HUES48 (cell line): ENCODE measurements around the gene CTCF.
"Not testable (repeated sequence)": the region's sequence is repeated elsewhere in the genome, so short reads cannot be mapped to it uniquely, and the experiment has no call there.

Experiments
- H3K27ac ChIP-seq: one replicate; pipeline ENCODE4 v1.7.0; 2013; ENCODE audit warnings: low read depth, low read length, inconsistent platforms
- H3K27me3 ChIP-seq: 2 replicates; pipeline ENCODE4 v1.6.1; 2013; ENCODE audit warnings: mild to moderate bottlenecking, low read length; ENCODE audit not compliant: control insufficient read depth, insufficient read depth
- H3K36me3 ChIP-seq: 2 replicates; pipeline ENCODE4 v1.6.1; 2013; ENCODE audit warnings: low read length; ENCODE audit not compliant: control insufficient read depth, insufficient read depth
- H3K4me1 ChIP-seq: 2 replicates; pipeline ENCODE4 v1.6.1; 2013; ENCODE audit warnings: mild to moderate bottlenecking, low read length; ENCODE audit not compliant: control insufficient read depth, insufficient read depth
- H3K4me3 ChIP-seq: 2 replicates; pipeline ENCODE4 v1.5.1; 2013; ENCODE audit warnings: mild to moderate bottlenecking, low read depth, low read length
- H3K9ac ChIP-seq: 2 replicates; pipeline ENCODE4 v1.6.1; 2013; ENCODE audit warnings: mild to moderate bottlenecking, low read depth, low read length, moderate library complexity
- H3K9me3 ChIP-seq: 2 replicates; pipeline ENCODE4 v1.6.1; 2013; ENCODE audit warnings: low read length; ENCODE audit not compliant: control insufficient read depth, insufficient read depth

Gene CTCF, protein sequence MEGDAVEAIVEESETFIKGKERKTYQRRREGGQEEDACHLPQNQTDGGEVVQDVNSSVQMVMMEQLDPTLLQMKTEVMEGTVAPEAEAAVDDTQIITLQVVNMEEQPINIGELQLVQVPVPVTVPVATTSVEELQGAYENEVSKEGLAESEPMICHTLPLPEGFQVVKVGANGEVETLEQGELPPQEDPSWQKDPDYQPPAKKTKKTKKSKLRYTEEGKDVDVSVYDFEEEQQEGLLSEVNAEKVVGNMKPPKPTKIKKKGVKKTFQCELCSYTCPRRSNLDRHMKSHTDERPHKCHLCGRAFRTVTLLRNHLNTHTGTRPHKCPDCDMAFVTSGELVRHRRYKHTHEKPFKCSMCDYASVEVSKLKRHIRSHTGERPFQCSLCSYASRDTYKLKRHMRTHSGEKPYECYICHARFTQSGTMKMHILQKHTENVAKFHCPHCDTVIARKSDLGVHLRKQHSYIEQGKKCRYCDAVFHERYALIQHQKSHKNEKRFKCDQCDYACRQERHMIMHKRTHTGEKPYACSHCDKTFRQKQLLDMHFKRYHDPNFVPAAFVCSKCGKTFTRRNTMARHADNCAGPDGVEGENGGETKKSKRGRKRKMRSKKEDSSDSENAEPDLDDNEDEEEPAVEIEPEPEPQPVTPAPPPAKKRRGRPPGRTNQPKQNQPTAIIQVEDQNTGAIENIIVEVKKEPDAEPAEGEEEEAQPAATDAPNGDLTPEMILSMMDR

DNA sequence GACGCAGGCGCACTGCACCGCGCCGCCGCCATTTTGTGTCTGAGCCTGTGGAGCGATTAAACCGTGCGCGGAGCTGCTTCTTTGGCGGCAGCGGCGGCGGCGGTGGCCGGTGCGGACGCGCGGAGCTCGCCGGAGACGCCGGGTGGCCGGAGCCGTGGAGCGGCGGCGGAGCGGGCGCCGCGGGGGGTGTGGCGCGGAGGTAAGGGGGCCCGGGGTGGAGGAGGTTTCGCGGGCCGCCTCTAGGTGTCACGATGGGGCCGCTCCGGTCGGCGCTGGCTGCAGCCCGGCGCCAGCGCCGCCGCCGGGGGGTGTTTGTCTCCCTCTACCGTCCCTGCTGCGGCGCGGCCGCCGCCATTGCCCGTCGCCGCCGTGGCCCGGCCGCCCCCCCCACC lies at the start of gene CTCF:
Gene CTCF, plus strand, starts transcription at position 1 of the 392 bp plus-strand sequence. CDS start 48,307 bp downstream, outside the sequence.
- peaks cover 13% of the 10 kb centered on the region for H3K4me1 ChIP-seq
- peak within 1 kb of the TSS; percentile 100 for H3K27ac ChIP-seq
- no peaks in the 10 kb centered on the region for H3K27me3 ChIP-seq
- no peaks in the 10 kb centered on the region for H3K9me3 ChIP-seq
- peak within 1 kb of the TSS; percentile 95 for H3K4me3 ChIP-seq
- 0 out of 2 replicates have a peak, but pooled peaks cover 3% of the 10 kb centered on the region for H3K36me3 ChIP-seq
- H3K9ac ChIP-seq = peak within 1 kb of the TSS; percentile 100

DNA sequence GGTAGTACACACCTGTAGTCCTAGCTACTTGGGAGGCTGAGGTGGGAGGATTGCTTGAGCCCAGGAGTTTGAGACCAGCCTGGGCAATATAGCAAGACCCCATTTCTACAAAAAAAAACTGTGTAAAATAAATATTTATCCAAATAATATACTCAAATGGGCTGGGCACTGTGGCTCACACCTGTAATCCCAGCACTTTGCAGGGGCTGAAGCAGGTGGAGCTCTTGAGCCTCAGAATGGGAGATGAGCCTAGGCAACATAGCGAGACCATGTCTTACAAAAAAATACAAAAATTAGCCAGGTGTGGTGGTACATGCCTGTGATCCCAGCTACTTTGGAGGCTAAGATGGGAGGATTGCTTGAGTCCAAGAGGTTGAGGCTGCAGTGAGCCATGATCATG lies 48.4 kb upstream of the CTCF start:
- not testable (repeated sequence) for H3K27me3 ChIP-seq, H3K9me3 ChIP-seq, H3K4me3 ChIP-seq, H3K27ac ChIP-seq, H3K9ac ChIP-seq, H3K4me1 ChIP-seq, H3K36me3 ChIP-seq

- H3K36me3 ChIP-seq = no peaks in the 10 kb centered on the region
- H3K4me1 ChIP-seq = no peaks in the 10 kb centered on the region
- no peaks in the 10 kb centered on the region for H3K9me3 ChIP-seq
- H3K4me3 ChIP-seq = no peak overlapping the region
- no peak overlapping the region for H3K27ac ChIP-seq
- H3K9ac ChIP-seq = no peak overlapping the region
- peaks cover 7% of the 10 kb centered on the region for H3K27me3 ChIP-seq
Measured at GRCh38 chr16:67514382-67514828, 47.9 kb upstream of the CTCF start.

GRCh38 chr16:67516296-67517154 lies 45.8 kb upstream of the CTCF start:
- H3K27me3 ChIP-seq = peaks cover 9% of the 10 kb centered on the region
- no peak overlapping the region for H3K27ac ChIP-seq
- no peak overlapping the region for H3K4me3 ChIP-seq
- no peaks in the 10 kb centered on the region for H3K9me3 ChIP-seq
- H3K36me3 ChIP-seq = no peaks in the 10 kb centered on the region
- no peak overlapping the region for H3K9ac ChIP-seq
- H3K4me1 ChIP-seq = no peaks in the 10 kb centered on the region

- no peak overlapping the region for H3K27ac ChIP-seq
- H3K9me3 ChIP-seq = no peaks in the 10 kb centered on the region
- no peaks in the 10 kb centered on the region for H3K36me3 ChIP-seq
- H3K4me3 ChIP-seq = no peak overlapping the region
- no peak overlapping the region for H3K9ac ChIP-seq
- peaks cover 9% of the 10 kb centered on the region for H3K27me3 ChIP-seq
- H3K4me1 ChIP-seq = no peaks in the 10 kb centered on the region
Measured at GRCh38 chr16:67517155-67517445, 45.2 kb upstream of the CTCF start.

DNA sequence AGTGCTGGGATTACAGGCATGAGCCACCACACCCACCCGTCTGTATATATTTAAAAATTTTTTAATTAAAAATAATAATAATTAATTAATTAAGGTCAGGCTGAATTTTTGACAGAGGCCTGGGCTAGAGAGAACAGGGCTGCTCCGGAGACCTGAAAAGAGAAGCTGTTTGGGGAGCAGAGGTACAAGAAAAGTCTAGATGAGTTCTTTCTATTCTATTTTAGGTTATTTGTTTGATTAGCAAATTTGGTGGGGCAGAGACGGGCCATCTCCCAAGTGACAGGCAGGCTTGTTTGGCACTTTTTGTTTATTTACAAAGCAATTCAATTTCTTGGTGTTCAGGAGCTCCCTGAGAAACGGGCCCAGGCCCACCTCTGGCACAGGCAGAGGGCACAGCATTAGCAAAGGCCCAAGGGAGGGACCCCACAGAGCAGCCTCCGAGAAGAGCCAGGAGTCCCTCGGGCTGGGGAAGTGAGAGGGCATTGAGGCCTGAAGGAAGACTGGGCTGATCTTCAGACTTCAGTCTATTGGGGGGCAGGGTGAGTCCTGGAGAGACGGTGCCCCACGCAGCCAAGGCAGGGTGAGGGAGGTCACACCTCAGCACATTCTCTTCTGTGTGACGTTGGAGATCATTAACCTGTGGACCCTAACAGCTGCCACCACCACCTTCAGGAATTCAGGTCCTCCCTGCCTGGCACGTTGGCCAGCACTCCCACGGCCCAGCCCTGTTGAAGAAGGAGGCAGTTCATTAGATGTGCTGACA lies 44.5 kb upstream of the CTCF start:
- Histone ChIP-seq H3K4me1 (no peaks in the 10 kb centered on the region), H3K36me3 (no peaks in the 10 kb centered on the region), H3K4me3 (no peak overlapping the region), H3K9ac (no peak overlapping the region), H3K27ac (no peak overlapping the region), H3K9me3 (no peaks in the 10 kb centered on the region), H3K27me3 (peaks cover 11% of the 10 kb centered on the region)

DNA sequence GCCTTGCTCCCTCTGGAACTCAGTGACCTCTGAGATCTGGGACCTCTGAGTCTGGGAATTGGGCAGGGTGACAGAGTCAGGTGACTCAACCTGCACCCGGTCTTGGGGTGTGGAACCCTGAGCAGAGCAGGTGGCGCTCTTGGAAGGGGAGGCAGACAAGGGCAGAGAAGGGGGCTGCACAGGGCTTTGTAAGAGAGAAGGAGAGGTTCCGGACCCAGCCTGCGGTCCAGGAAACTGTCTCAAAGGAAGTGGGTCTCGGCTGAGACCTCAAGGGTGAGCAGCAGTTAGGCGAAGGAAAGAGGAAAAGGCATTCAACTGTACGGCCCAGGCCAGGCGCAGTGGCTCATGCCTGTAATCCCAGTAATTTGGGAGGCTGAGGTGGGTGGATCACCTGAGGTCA lies 43.6 kb upstream of the CTCF start:
- no peak overlapping the region for H3K27ac ChIP-seq
- H3K4me3 ChIP-seq = no peak overlapping the region
- no peaks in the 10 kb centered on the region for H3K9me3 ChIP-seq
- H3K27me3 ChIP-seq = peaks cover 18% of the 10 kb centered on the region
- no peaks in the 10 kb centered on the region for H3K36me3 ChIP-seq
- no peak overlapping the region for H3K9ac ChIP-seq
- H3K4me1 ChIP-seq = no peaks in the 10 kb centered on the region

DNA sequence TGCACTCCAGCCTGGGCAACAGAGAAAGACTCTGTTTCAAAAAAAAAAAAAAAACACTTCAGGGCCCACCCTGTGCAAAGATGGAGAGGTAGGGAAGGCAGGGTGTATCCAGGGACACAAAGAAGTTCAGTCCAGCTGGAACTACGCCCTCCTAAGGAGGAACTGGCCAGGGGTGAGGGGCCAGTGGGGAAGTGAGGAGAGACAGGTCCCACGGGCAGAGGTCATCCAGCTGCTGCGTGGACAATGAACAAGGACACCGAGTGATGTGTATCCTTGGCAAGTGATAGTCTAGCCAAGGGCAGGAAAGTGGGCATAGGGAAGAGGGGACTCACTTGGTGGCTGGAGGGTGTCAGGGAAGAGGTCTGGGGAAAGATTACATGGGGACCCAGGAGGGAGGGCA lies 43.1 kb upstream of the CTCF start:
- peaks cover 24% of the 10 kb centered on the region for H3K27me3 ChIP-seq
- H3K27ac ChIP-seq = no peak overlapping the region
- H3K4me1 ChIP-seq = no peaks in the 10 kb centered on the region
- no peaks in the 10 kb centered on the region for H3K9me3 ChIP-seq
- H3K9ac ChIP-seq = no peak overlapping the region
- no peaks in the 10 kb centered on the region for H3K36me3 ChIP-seq
- H3K4me3 ChIP-seq = no peak overlapping the region

DNA sequence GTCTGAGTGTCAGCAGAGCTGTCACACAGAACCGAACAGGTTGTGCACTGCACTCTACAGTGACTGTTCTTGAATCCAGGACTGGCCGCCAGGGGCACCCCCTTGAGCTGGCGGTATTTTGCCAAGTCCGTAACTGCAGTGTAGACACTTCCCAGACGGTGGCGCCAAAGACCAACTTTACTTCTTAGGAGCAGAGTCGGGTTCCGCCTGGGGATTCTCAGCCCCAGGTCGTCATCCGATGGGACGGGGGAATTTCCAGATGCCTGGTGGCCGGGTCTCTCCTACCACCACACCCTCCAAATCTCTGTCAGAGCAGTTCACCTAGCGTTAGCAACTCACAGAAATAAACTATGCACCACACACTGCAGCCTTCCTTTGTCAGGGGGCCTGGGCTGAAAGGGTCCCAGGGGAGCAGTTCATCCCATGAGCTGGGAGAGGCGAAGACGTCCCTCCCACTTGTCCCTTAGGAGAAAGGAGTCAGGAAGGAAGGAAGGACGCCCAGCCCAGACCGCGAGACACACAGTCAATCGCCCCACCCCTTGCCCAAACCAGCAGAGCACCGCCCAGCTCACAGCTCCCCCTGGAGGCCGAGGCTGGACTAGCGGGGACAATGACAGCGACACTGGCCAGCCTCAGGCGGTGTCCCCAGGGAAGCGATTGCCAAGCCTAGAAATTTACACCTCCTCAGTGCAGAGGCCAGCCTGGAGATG lies 41.1 kb upstream of the CTCF start:
- Histone ChIP-seq H3K27ac (peak overlapping the region; percentile 89), H3K9ac (peak overlapping the region; percentile 13; the same call in 1 of the 2 replicates), H3K9me3 (no peaks in the 10 kb centered on the region), H3K36me3 (no peaks in the 10 kb centered on the region), H3K4me1 (no peaks in the 10 kb centered on the region), H3K27me3 (peaks cover 44% of the 10 kb centered on the region), H3K4me3 (peak overlapping the region; percentile 65)
